BLaER1 treated with 17β-estradiol and CSF1 and Interleukin-3, amounts not matched to agents 10 nM and 100 nM (cell line): Measurements from ENCODE around the gene PSTPIP1.

Experiments
- H3K27ac ChIP-seq, 11 experiments: shearing (Covaris generic); formaldehyde crosslinking; 2 replicates each; pipeline ENCODE4 v1.8.1; 2022
- H3K27me3 ChIP-seq, 11 experiments: shearing (Covaris generic); formaldehyde crosslinking; 2 replicates each; pipeline ENCODE4 v1.8.1; 2022
- H3K36me3 ChIP-seq, 11 experiments: shearing (Covaris generic); formaldehyde crosslinking; 2 replicates each; pipeline ENCODE4 v1.8.1; 2022
- H3K4me1 ChIP-seq, 10 experiments: shearing (Covaris generic); formaldehyde crosslinking; 2 replicates each; pipeline ENCODE4 v1.8.1; 2022
- H3K4me2 ChIP-seq, 11 experiments: shearing (Covaris generic); formaldehyde crosslinking; 2 replicates each; pipeline ENCODE4 v1.8.1; 2022
- H3K4me3 ChIP-seq, 10 experiments: shearing (Covaris generic); formaldehyde crosslinking; 2 replicates each; pipeline ENCODE4 v1.8.1; 2022
- H3K9ac ChIP-seq, 11 experiments: shearing (Covaris generic); formaldehyde crosslinking; 2 replicates each; pipeline ENCODE4 v1.8.1; 2022
- H3K9me3 ChIP-seq, 11 experiments: shearing (Covaris generic); formaldehyde crosslinking; replicated peaks in 1 of 11; 2 replicates each; pipeline ENCODE4 v1.8.1; 2022
- H4K20me1 ChIP-seq, 11 experiments: shearing (Covaris generic); formaldehyde crosslinking; 2 replicates each; pipeline ENCODE4 v1.8.1; 2022
- Cebpa-rat ChIP-seq, 11 experiments: shearing (Covaris generic); IDR thresholded peaks; 2 replicates each; pipeline ENCODE4 v1.8.1; 2022

PSTPIP1 gene

GRCh38 chr15:76994971-76995945 lies at the start of gene PSTPIP1:
PSTPIP1 (plus strand) TSS chr15:76995126; CDS start chr15:76995574, 448 bp downstream.
- Histone ChIP-seq H3K27ac (peak within 1 kb of the TSS; percentile 71 to 99 (median 94)), H3K9ac (peak within 1 kb of the TSS; percentile 84 to 98 (median 91)), H3K36me3 (peaks cover 0 to 42% (median 35%) of the 10 kb centered on the region in 11 experiments; a peak in 17 of 22 replicates), H3K27me3 (no peaks in the 10 kb centered on the region), H4K20me1 (peaks cover 0 to 39% (median 21%) of the 10 kb centered on the region in 11 experiments; a peak in 12 of 22 replicates), H3K4me1 (peaks cover 88 to 100% (median 96%) of the 10 kb centered on the region in 10 experiments), H3K4me3 (peak within 1 kb of the TSS; percentile 54 to 92 (median 80)), H3K9me3 (no peaks in the 10 kb centered on the region), H3K4me2 (peak within 1 kb of the TSS; percentile 92 to 100 (median 99))
- peak in 5 of 11 experiments; percentile 37 to 84 (median 74); a peak in 7 of 22 replicates for TF ChIP-seq Cebpa-rat (IDR thresholded peaks at IDR 0.05)

- peaks cover 0 to 6% (median 0%) of the 10 kb centered on the region in 11 experiments; a peak in 1 of 22 replicates for H4K20me1 ChIP-seq
- no peak overlapping the region for H3K4me2 ChIP-seq
Observed at GRCh38 chr15:76945494-76946093, 49.3 kb upstream of the PSTPIP1 start.

GRCh38 chr15:76947454-76947853 lies 47.5 kb upstream of the PSTPIP1 start:
- Histone ChIP-seq H3K4me3 (no peak overlapping the region), H3K27ac (no peak overlapping the region), H3K9ac (no peak overlapping the region), H3K36me3 (peaks cover 65 to 96% (median 80%) of the 10 kb centered on the region in 11 experiments), H3K4me2 (no peak overlapping the region), H3K4me1 (peaks cover 0 to 19% (median 5%) of the 10 kb centered on the region in 10 experiments; a peak in 7 of 20 replicates), H4K20me1 (peaks cover 0 to 6% (median 0%) of the 10 kb centered on the region in 11 experiments; a peak in 1 of 22 replicates), H3K27me3 (no peaks in the 10 kb centered on the region), H3K9me3 (peaks cover 0 to 5% (median 0%) of the 10 kb centered on the region in 11 experiments; a peak in 1 of 22 replicates)
- no peak for TF ChIP-seq Cebpa-rat (IDR thresholded peaks at IDR 0.05)

More at GRCh38 chr15:76945494-76946093, 49.3 kb upstream of the PSTPIP1 start:
- Histone ChIP-seq H3K9ac (no peak overlapping the region), H3K4me1 (peaks cover 0 to 13% (median 5%) of the 10 kb centered on the region in 10 experiments; a peak in 5 of 20 replicates), H3K4me3 (no peak overlapping the region), H3K27me3 (no peaks in the 10 kb centered on the region), H3K9me3 (peaks cover 0 to 5% (median 0%) of the 10 kb centered on the region in 11 experiments; a peak in 1 of 22 replicates), H3K36me3 (peaks cover 57 to 85% (median 74%) of the 10 kb centered on the region in 11 experiments), H3K27ac (no peak overlapping the region)
- TF ChIP-seq Cebpa-rat (IDR thresholded peaks at IDR 0.05) = no peak

GRCh38 chr15:76951220-76951619 lies 43.7 kb upstream of the PSTPIP1 start:
- Histone ChIP-seq H3K36me3 (peaks cover 40 to 59% (median 47%) of the 10 kb centered on the region in 11 experiments; a peak in 21 of 22 replicates), H3K27me3 (no peaks in the 10 kb centered on the region), H3K27ac (no peak overlapping the region), H3K4me2 (0 out of 22 replicates have a peak overlapping the region, but pooled peaks of 1 of the 11 experiments have one; percentile 19), H3K4me1 (peaks cover 0 to 19% (median 4%) of the 10 kb centered on the region in 10 experiments; a peak in 5 of 20 replicates), H3K9ac (0 out of 22 replicates have a peak overlapping the region, but pooled peaks of 1 of the 11 experiments have one; percentile 20), H3K9me3 (no peaks in the 10 kb centered on the region), H4K20me1 (peaks cover 0 to under 1% (median 0%) of the 10 kb centered on the region in 11 experiments; a peak in 1 of 22 replicates), H3K4me3 (no peak overlapping the region)
- TF ChIP-seq Cebpa-rat (IDR thresholded peaks at IDR 0.05) = no peak

- TF ChIP-seq Cebpa-rat (IDR thresholded peaks at IDR 0.05) = no peak
- H3K27ac ChIP-seq = no peak overlapping the region
- no peaks in the 10 kb centered on the region for H4K20me1 ChIP-seq
- H3K9me3 ChIP-seq = no peaks in the 10 kb centered on the region
- no peaks in the 10 kb centered on the region for H3K27me3 ChIP-seq
- no peak overlapping the region for H3K4me3 ChIP-seq
- H3K36me3 ChIP-seq = peaks cover 19 to 32% (median 23%) of the 10 kb centered on the region in 11 experiments; a peak in 20 of 22 replicates
- H3K4me2 ChIP-seq = no peak overlapping the region
- H3K9ac ChIP-seq = no peak overlapping the region
- H3K4me1 ChIP-seq = peaks cover 0 to 7% (median 2%) of the 10 kb centered on the region in 10 experiments; a peak in 4 of 20 replicates
Observed at GRCh38 chr15:76953913-76954312, 41.0 kb upstream of the PSTPIP1 start.

- TF ChIP-seq Cebpa-rat (IDR thresholded peaks at IDR 0.05) = no peak
- Histone ChIP-seq H3K9ac (no peak overlapping the region), H4K20me1 (no peaks in the 10 kb centered on the region), H3K27me3 (no peaks in the 10 kb centered on the region), H3K36me3 (peaks cover 12 to 23% (median 17%) of the 10 kb centered on the region in 11 experiments; a peak in 19 of 22 replicates), H3K27ac (no peak overlapping the region), H3K4me1 (peaks cover 0 to 7% (median 2%) of the 10 kb centered on the region in 10 experiments; a peak in 4 of 20 replicates), H3K9me3 (no peaks in the 10 kb centered on the region), H3K4me2 (no peak overlapping the region), H3K4me3 (no peak overlapping the region)
Observed at GRCh38 chr15:76954744-76955143, 40.2 kb upstream of the PSTPIP1 start.

- Histone ChIP-seq H3K36me3 (no peaks in the 10 kb centered on the region), H3K4me2 (no peak overlapping the region), H3K4me1 (peaks cover 0 to 9% (median 5%) of the 10 kb centered on the region in 10 experiments; a peak in 7 of 20 replicates), H3K27me3 (no peaks in the 10 kb centered on the region), H3K4me3 (no peak overlapping the region), H3K9ac (no peak overlapping the region), H4K20me1 (no peaks in the 10 kb centered on the region), H3K9me3 (no peaks in the 10 kb centered on the region), H3K27ac (no peak overlapping the region)
- TF ChIP-seq Cebpa-rat (IDR thresholded peaks at IDR 0.05) = no peak
Observed at GRCh38 chr15:76961268-76962011, 33.5 kb upstream of the PSTPIP1 start.
